Keratinocyte (primary cell): Measurements from ENCODE around the gene NOS3.

Experiments
- CTCF ChIP-seq, 3 experiments: IDR thresholded peaks in 1 of 3; conservative IDR thresholded peaks in 1 of 3; optimal IDR thresholded peaks in 1 of 3; 2 replicates in 2 of 3; 3 replicates in 1 of 3; pipeline versions ENCODE3 to v1.5.1; 2011; ENCODE audit warnings: low read length in 3 of 3, mild to moderate bottlenecking in 3 of 3, moderate library complexity in 2 of 3, control low read depth in 1 of 3, inconsistent platforms in 1 of 3; ENCODE audit not compliant: insufficient read depth in 2 of 3; ENCODE audit errors: extremely low read depth in 1 of 3
- EZH2 ChIP-seq: IDR thresholded peaks from one replicate; pipeline ENCODE4 v1.6.1; 2012; ENCODE audit warnings: inconsistent platforms, mild to moderate bottlenecking, low read length, moderate library complexity

GRCh38 chr7:151038951-151039849 lies 48.4 kb downstream of the NOS3 start:
- TF ChIP-seq CTCF (optimal IDR thresholded peaks at IDR 0.05 in 1 of 3, IDR thresholded peaks at IDR 0.05 in 1 of 3, conservative IDR thresholded peaks at IDR 0.05 in 1 of 3; ENCODE audit: extremely low read depth in 1 of 3, insufficient read depth in 2 of 3, low read length in 3 of 3) (no peak), EZH2 (no peak)
